B cell (primary cell): ENCODE results near the gene RASGRP2. TPM values are rescaled to one million over a fixed set of nuclear protein-coding genes. Genes with fewer than 3 reads are reported as not detected.

ENCODE experiments used
- ATAC-seq: fragments of 200-7000 bp; cut with Tn5 transposase; one replicate; pipeline ENCODE4 v1.10.0; 2021; ENCODE audit warnings: low read depth, mild to moderate bottlenecking, moderate number of reproducible peaks, moderate library complexity
- CTCF ChIA-PET: fragments of 350-600 bp; sonication (Branson Sonifier 250); formaldehyde crosslinking; loops from one replicate; lab custom pipeline; 2021; ENCODE audit warnings: antibody characterized with exemption, inconsistent platforms; lab: Charles Lee
- POLR2A ChIA-PET: fragments of 350-600 bp; sonication (Branson Sonifier 250); formaldehyde crosslinking; loops from one replicate; lab custom pipeline; 2021; ENCODE audit warnings: antibody characterized with exemption; lab: Charles Lee
- DNase-seq: peaks from one replicate; pipeline ENCODE4 v3.0.0; 2013
- H2AFZ ChIP-seq: 2 replicates; pipeline ENCODE4 v1.6.1; 2012; ENCODE audit warnings: mild to moderate bottlenecking, low read depth, low read length; ENCODE audit not compliant: insufficient read depth, poor library complexity, severe bottlenecking
- H3K27ac ChIP-seq, 2 donors: 1 replicate in 1 of 2; 2 replicates in 1 of 2; pipeline ENCODE4 v1.5.1; 2012 to 2013; ENCODE audit warnings: low read length in 2 of 2, mild to moderate bottlenecking in 2 of 2, moderate library complexity in 1 of 2
- H3K27me3 ChIP-seq, 4 experiments: fragments of 200-600 bp in 1 of 4; sonication (generic) in 1 of 4; replicated peaks in 1 of 4; 1 replicate in 2 of 4; 2 replicates in 2 of 4; pipeline versions ENCODE4 v1.6.1 to v1.7.0; 2013 to 2016; ENCODE audit warnings: low read length in 3 of 4, mild to moderate bottlenecking in 2 of 4, mixed read lengths in 1 of 4, moderate library complexity in 1 of 4; ENCODE audit not compliant: insufficient read depth in 4 of 4, control insufficient read depth in 3 of 4; ENCODE audit errors: control extremely low read depth in 1 of 4
- H3K36me3 ChIP-seq, 2 experiments: replicated peaks in 1 of 2; 1 replicate in 1 of 2; 2 replicates in 1 of 2; pipeline versions ENCODE4 v1.6.1 to v1.7.1; 2013; ENCODE audit warnings: low read length in 1 of 2; ENCODE audit not compliant: insufficient read depth in 2 of 2, control insufficient read depth in 1 of 2; ENCODE audit errors: control extremely low read depth in 1 of 2, extremely low read depth in 1 of 2
- H3K4me1 ChIP-seq, 2 donors: fragments of 200-600 bp in 1 of 2; sonication (generic) in 1 of 2; 1 replicate in 1 of 2; 2 replicates in 1 of 2; pipeline versions ENCODE4 v1.5.1 to v1.6.1; 2013 to 2017; ENCODE audit warnings: low read length in 2 of 2; ENCODE audit not compliant: control insufficient read depth in 2 of 2, insufficient read depth in 2 of 2
- H3K4me2 ChIP-seq: replicated peaks from 2 replicates; pipeline ENCODE3; 2012; ENCODE audit warnings: mild to moderate bottlenecking, low read depth, low read length; ENCODE audit not compliant: poor library complexity, severe bottlenecking
- H3K4me3 ChIP-seq, 5 experiments: fragments of 200-600 bp in 1 of 5; sonication (generic) in 1 of 5; 1 replicate in 3 of 5; 2 replicates in 2 of 5; pipeline versions ENCODE4 v1.5.1 to v1.7.0; 2011 to 2016; ENCODE audit warnings: low read length in 4 of 5, mild to moderate bottlenecking in 4 of 5, low read depth in 2 of 5, control low read depth in 1 of 5, moderate library complexity in 1 of 5; ENCODE audit not compliant: insufficient read depth in 1 of 5; ENCODE audit errors: control extremely low read depth in 1 of 5, extremely low read depth in 1 of 5
- H3K79me2 ChIP-seq: fragments of 200-600 bp; sonication (generic); one replicate; pipeline ENCODE4 v1.6.0; 2016; ENCODE audit warnings: low read length; ENCODE audit not compliant: control insufficient read depth, insufficient read depth
- H3K9ac ChIP-seq: fragments of 200-600 bp; sonication (generic); 2 replicates; pipeline ENCODE4 v1.6.1; 2017; ENCODE audit warnings: mild to moderate bottlenecking, low read length, moderate library complexity
- H3K9me3 ChIP-seq, 3 donors: one replicate each; pipeline versions ENCODE4 v1.6.1 to v1.7.1; 2013; ENCODE audit warnings: low read length in 2 of 3; ENCODE audit not compliant: control insufficient read depth in 2 of 3, insufficient read depth in 1 of 3; ENCODE audit errors: control extremely low read depth in 1 of 3
- H4K20me1 ChIP-seq: 2 replicates; pipeline ENCODE4 v1.6.0; 2012; ENCODE audit warnings: mild to moderate bottlenecking, low read length; ENCODE audit not compliant: insufficient read depth, control insufficient read depth, poor library complexity, severe bottlenecking
- H3K27ac Mint-ChIP-seq: one replicate; pipeline ENCODE4 v1.8.0; 2021; ENCODE audit warnings: mixed read lengths
- H3K27me3 Mint-ChIP-seq: one replicate; pipeline ENCODE4 v1.8.0; 2021; ENCODE audit warnings: mixed read lengths
- H3K4me1 Mint-ChIP-seq: one replicate; pipeline ENCODE4 v1.8.0; 2021; ENCODE audit warnings: mixed read lengths
- H3K4me3 Mint-ChIP-seq: one replicate; pipeline ENCODE4 v1.8.0; 2021; ENCODE audit warnings: mixed read lengths
- H3K9me3 Mint-ChIP-seq: one replicate; pipeline ENCODE4 v1.8.0; 2022; ENCODE audit warnings: mixed read lengths; ENCODE audit not compliant: insufficient read depth
- EZH2 ChIP-seq: IDR thresholded peaks from 2 replicates; pipeline ENCODE4 v1.6.1; 2012; ENCODE audit warnings: borderline replicate concordance, low read depth, mild to moderate bottlenecking, moderate library complexity, low read length; ENCODE audit not compliant: insufficient read depth, poor library complexity, severe bottlenecking
- WGBS: methylation state at CpG from one replicate; pipeline ENCODE4 v1.1.5; 2013; ENCODE audit warnings: missing lambda C conversion rate; ENCODE audit not compliant: insufficient coverage; 5-methylcytosine and 5-hydroxymethylcytosine counted together
- intact Hi-C: fragments of 100-400 bp; cut with micrococcal nuclease; formaldehyde crosslinking; loops from one replicate; pipeline ENCODE4 v1.10.0; 2022
- polyA plus RNA-seq: library from polyadenylated mRNA; depleted of rRNA; stranded (reverse); fragments of >200 nt; gene quantifications from 2 replicates; pipeline ENCODE4 v1.2.3, GENCODE V29; 2012
- total RNA-seq, 2 donors: library from RNA; stranded (reverse); fragments of 120-200 nt in 1 of 2; gene quantifications; 1 replicate in 1 of 2; 2 replicates in 1 of 2; pipeline versions ENCODE4 v1.2.3 to v1.2.4, GENCODE V29; 2013 to 2022
- TF ChIP-seq, protein P1 (sequence below): fragments of 200-600 bp; IDR thresholded peaks from one replicate; pipeline ENCODE4 v1.8.0; 2022; ENCODE audit warnings: antibody characterized with exemption, mild to moderate bottlenecking

RASGRP2 gene
- total and polyA plus RNA-seq, 2 donors (not counting 1 experiment from before 2014, with no cell fraction given) = 628 to 1,139 TPM

DNA sequence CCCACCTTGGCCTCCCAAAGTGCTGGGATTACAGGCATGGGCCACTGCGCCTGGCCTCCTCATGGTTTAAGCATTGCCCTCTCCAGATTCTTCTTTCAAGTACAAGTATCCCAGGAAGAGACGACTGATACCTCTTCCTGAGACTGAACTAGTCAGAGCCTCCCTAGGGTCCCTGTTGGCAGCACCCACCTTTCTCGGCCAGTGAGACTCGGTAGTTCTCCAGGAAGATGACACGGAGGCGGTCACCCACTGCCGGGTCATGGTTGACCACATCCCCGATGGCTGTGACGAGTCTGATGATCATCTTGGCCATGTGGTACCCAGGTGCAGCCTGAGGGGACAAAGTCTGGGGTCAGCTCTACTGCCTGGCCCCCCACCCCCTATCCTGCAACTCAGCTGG, 7.2 kb upstream of the RASGRP2 start:
- Mint-ChIP-seq H3K27me3 (no peaks in the 10 kb centered on the region), H3K27ac (no peak overlapping the region), H3K4me3 (no peak overlapping the region), H3K4me1 (peaks cover 49% of the 10 kb centered on the region), H3K9me3 (no peaks in the 10 kb centered on the region)
- no peak for ATAC-seq
- no peak overlapping the region for H3K9ac ChIP-seq
- intact Hi-C loops = no loop called here
- no peaks in the 10 kb centered on the region for H3K27me3 ChIP-seq
- peaks cover 38% of the 10 kb centered on the region for H3K79me2 ChIP-seq
- DNase-seq = no peak
- H3K9me3 ChIP-seq = no peaks in the 10 kb centered on the region
- H4K20me1 ChIP-seq = no peaks in the 10 kb centered on the region
- H3K4me1 ChIP-seq = peaks cover 13 to 28% of the 10 kb centered on the region in 2 donors
- ChIA-PET CTCF (interaction anchor here (1.2 to 13.7 kb wide), 3 partner anchors 10 to 24 kb away, joined by 3 to 280 read pairs (median 3); no protein-coding TSS in a partner anchor), POLR2A (interaction anchor here (1.7 kb wide), 1 partner anchor 11 kb away, joined by 4 read pairs; no protein-coding TSS in a partner anchor)
- no peak overlapping the region for H2AFZ ChIP-seq
- no peak overlapping the region for H3K4me2 ChIP-seq
- H3K27ac ChIP-seq = no peak overlapping the region
- 88% methylated on average over 9 of the region's 9 CpGs for WGBS
- peaks cover 0 to 23% of the 10 kb centered on the region in 2 experiments for H3K36me3 ChIP-seq
- no peak for TF ChIP-seq EZH2
- TF ChIP-seq, protein P1, sequence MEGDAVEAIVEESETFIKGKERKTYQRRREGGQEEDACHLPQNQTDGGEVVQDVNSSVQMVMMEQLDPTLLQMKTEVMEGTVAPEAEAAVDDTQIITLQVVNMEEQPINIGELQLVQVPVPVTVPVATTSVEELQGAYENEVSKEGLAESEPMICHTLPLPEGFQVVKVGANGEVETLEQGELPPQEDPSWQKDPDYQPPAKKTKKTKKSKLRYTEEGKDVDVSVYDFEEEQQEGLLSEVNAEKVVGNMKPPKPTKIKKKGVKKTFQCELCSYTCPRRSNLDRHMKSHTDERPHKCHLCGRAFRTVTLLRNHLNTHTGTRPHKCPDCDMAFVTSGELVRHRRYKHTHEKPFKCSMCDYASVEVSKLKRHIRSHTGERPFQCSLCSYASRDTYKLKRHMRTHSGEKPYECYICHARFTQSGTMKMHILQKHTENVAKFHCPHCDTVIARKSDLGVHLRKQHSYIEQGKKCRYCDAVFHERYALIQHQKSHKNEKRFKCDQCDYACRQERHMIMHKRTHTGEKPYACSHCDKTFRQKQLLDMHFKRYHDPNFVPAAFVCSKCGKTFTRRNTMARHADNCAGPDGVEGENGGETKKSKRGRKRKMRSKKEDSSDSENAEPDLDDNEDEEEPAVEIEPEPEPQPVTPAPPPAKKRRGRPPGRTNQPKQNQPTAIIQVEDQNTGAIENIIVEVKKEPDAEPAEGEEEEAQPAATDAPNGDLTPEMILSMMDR = no peak
- no peak overlapping the region for H3K4me3 ChIP-seq

- ChIA-PET CTCF (interaction anchor here (1.2 to 13.7 kb wide), 3 partner anchors 10 to 24 kb away, joined by 3 to 280 read pairs (median 5); no protein-coding TSS in a partner anchor), POLR2A (interaction anchor here (1.2 to 1.7 kb wide), 2 partner anchors 11 to 26 kb away, joined by 4 read pairs; no protein-coding TSS in a partner anchor)
- no peaks in the 10 kb centered on the region for H3K27me3 ChIP-seq
- Mint-ChIP-seq H3K4me1 (peaks cover 52% of the 10 kb centered on the region), H3K4me3 (no peak overlapping the region), H3K27me3 (no peaks in the 10 kb centered on the region), H3K27ac (peak overlapping the region; percentile 65), H3K9me3 (no peaks in the 10 kb centered on the region)
- DNase-seq (no peak), ATAC-seq (no peak)
- no peak overlapping the region for H2AFZ ChIP-seq
- no peaks in the 10 kb centered on the region for H3K9me3 ChIP-seq
- peaks cover 31% of the 10 kb centered on the region for H3K79me2 ChIP-seq
- H3K36me3 ChIP-seq = peaks cover 0 to 23% of the 10 kb centered on the region in 2 experiments
- H3K4me2 ChIP-seq = peak overlapping the region; percentile 11
- intact Hi-C loops = no loop called here
- H3K4me1 ChIP-seq = peaks cover 15 to 31% of the 10 kb centered on the region in 2 donors
- H3K4me3 ChIP-seq = no peak overlapping the region
- 90% methylated on average over 4 of the region's 13 CpGs for WGBS
- H3K27ac ChIP-seq = no peak overlapping the region
- TF ChIP-seq, protein P1 = no peak
- TF ChIP-seq EZH2 = no peak
- H3K9ac ChIP-seq = no peak overlapping the region
- no peaks in the 10 kb centered on the region for H4K20me1 ChIP-seq
Measured at GRCh38 chr11:64750361-64751054, 6.6 kb upstream of the RASGRP2 start.
